Astrocyte of the cerebellum (primary cell): ENCODE measurements around the gene SIPA1L2.
A peak's percentile ranks its signal among the peaks of the same experiment; 100 is the strongest.

Experiments
- DNase-seq: peaks from one replicate; pipeline ENCODE4 v3.0.0-alpha.2; 2011; ENCODE audit warnings: low read depth
- H3K4me3 ChIP-seq: 2 replicates; pipeline ENCODE4 v1.5.1; 2011; ENCODE audit warnings: mild to moderate bottlenecking, low read depth, low read length, moderate library complexity
- in situ Hi-C: cut with HindIII; loops from 2 replicates; pipeline ENCODE4 v1.10.0; 2017; ENCODE audit warnings: low sequenced_read_pairs
- TF ChIP-seq, protein P1 (sequence below): IDR thresholded peaks from 2 replicates; pipeline ENCODE4 v1.5.1; 2012; ENCODE audit warnings: low read length, low read depth, moderate library complexity, mild to moderate bottlenecking; ENCODE audit errors: missing control alignments

SIPA1L2 gene, protein sequence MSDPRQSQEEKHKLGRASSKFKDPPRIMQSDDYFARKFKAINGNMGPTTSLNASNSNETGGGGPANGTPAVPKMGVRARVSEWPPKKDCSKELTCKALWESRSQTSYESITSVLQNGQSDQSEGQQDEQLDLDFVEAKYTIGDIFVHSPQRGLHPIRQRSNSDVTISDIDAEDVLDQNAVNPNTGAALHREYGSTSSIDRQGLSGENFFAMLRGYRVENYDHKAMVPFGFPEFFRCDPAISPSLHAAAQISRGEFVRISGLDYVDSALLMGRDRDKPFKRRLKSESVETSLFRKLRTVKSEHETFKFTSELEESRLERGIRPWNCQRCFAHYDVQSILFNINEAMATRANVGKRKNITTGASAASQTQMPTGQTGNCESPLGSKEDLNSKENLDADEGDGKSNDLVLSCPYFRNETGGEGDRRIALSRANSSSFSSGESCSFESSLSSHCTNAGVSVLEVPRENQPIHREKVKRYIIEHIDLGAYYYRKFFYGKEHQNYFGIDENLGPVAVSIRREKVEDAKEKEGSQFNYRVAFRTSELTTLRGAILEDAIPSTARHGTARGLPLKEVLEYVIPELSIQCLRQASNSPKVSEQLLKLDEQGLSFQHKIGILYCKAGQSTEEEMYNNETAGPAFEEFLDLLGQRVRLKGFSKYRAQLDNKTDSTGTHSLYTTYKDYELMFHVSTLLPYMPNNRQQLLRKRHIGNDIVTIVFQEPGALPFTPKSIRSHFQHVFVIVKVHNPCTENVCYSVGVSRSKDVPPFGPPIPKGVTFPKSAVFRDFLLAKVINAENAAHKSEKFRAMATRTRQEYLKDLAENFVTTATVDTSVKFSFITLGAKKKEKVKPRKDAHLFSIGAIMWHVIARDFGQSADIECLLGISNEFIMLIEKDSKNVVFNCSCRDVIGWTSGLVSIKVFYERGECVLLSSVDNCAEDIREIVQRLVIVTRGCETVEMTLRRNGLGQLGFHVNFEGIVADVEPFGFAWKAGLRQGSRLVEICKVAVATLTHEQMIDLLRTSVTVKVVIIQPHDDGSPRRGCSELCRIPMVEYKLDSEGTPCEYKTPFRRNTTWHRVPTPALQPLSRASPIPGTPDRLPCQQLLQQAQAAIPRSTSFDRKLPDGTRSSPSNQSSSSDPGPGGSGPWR (N-terminal part only)

DNA sequence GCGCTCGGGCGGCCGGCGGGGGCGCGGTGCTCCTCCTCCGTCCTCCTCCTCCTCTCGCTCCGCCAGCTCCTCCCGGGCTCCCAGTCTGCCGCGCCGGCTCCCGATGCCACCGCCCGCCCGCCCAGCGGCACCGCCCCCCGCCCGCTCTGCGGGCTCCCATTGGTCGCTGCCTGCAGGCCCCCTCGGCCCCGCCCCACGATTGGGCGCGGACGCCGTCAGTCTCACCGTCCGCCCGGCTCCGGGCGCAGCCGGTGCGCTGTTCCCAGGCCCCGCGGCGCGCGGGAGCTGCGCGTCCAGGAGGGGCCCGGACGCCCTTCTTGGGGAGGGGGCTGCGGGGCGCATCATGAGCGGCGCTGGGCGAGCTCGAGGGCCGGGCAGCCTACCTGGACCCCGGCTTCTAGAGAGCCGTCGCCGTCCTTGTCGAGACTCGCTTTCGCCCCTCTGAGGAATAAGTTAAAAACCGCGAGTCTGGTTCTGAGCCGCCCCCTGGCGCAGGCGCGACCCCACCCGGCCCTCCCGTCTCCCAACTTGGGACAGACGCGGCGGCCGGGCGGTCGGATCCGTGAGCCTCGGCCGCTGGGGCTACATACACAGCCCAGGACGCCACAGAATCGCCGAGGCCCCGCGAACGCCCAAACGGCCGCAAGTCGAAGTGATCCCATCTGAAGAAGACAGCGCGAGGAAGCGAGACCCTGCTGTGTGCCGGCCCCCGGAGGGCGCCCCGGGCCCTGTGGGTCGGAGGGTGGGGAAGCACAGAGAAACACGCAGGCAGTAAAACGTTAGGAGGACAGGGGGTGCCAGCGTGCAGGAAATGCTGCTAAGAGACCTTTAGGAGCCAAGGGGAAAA lies at the start of gene SIPA1L2:
Gene SIPA1L2, minus strand, starts transcription at position 87 of the 847 bp plus-strand sequence. CDS start 114,794 bp downstream, outside the sequence.
- H3K4me3 ChIP-seq, result peak within 1 kb of the TSS; percentile 50
- DNase-seq, result peak; percentile 65
- in situ Hi-C loops, result no loop called here
- TF ChIP-seq, protein P1, sequence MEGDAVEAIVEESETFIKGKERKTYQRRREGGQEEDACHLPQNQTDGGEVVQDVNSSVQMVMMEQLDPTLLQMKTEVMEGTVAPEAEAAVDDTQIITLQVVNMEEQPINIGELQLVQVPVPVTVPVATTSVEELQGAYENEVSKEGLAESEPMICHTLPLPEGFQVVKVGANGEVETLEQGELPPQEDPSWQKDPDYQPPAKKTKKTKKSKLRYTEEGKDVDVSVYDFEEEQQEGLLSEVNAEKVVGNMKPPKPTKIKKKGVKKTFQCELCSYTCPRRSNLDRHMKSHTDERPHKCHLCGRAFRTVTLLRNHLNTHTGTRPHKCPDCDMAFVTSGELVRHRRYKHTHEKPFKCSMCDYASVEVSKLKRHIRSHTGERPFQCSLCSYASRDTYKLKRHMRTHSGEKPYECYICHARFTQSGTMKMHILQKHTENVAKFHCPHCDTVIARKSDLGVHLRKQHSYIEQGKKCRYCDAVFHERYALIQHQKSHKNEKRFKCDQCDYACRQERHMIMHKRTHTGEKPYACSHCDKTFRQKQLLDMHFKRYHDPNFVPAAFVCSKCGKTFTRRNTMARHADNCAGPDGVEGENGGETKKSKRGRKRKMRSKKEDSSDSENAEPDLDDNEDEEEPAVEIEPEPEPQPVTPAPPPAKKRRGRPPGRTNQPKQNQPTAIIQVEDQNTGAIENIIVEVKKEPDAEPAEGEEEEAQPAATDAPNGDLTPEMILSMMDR, result peak; percentile 53

DNA sequence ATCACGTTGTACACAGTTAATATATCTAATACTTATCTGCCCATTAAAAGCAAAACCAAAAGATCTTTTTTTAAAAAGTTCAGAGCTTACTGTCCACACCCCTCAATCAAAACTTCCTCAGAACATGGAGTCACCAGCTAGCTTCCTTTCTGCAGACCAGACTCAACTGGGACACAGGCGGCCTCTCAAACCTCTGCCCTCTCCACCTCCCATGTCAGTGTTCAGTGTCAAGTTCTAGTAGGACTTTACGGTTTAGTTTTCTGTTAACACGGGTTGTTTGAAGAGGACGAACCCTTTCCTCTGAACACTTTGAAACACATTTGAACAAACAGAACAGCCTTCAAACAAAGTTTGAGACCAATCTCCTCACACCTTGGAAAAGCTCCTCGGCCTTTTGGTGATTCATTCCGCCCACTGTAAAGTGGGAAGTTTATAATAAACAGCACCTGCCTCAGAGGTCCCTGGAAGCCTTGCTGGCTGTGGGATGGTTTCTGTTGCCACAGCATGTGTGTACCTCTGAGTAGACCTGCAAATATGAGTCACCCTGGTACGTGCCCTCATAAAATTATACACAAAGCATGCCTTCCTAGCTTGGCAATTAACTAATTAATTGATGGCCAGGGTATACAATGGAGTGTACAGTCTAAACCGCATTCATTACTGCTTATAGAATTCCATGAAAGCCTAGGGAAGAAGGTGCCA lies 48.4 kb upstream of the SIPA1L2 start:
- TF ChIP-seq, protein P1, result no peak
- no peak for DNase-seq
- in situ Hi-C loops, result no loop called here
- no peak overlapping the region for H3K4me3 ChIP-seq

DNA sequence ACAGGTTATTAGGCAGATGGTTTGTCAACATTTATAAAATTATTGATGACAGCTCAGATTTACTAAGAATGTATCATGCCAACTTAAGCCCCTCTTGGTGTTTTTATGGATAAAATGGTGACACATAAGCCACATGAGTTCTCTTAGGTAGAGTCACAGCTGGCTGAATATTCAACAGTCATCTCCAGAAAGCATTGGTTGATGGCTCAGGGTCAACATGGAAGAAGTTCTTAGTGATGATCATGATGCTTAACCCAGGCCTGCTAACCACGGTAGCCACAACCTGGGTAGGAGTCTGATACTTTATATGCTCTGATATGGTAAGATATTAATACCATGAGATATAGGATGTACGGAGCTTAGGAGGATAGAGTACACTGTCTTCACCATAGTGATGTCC lies 46.4 kb upstream of the SIPA1L2 start:
- DNase-seq, result no peak
- TF ChIP-seq, protein P1, result no peak
- in situ Hi-C loops, result no loop called here

DNA sequence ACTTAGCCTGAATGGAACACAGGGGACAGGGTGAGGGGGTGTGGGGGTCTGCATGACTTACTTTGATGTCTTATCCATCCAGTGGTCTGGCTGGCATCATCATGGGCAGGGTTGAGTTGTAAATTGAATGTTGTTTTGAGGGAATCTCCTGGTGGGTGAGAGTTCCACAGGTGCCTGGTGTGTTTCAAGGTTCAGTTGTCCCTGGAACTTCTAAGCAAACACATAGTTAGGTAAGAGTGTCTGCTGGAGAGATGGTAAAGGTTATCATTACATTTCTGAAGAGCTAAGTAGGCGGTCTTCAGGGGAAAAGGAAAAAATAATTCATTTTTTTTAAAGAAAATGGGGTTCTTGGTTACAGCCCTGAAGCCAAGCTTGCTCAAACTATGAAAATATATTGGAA lies 46.0 kb upstream of the SIPA1L2 start:
- TF ChIP-seq, protein P1, result no peak
- in situ Hi-C loops, result no loop called here
- H3K4me3 ChIP-seq, result no peak overlapping the region
- DNase-seq, result no peak

More for the DNA sequence above, 46.4 kb upstream of the SIPA1L2 start:
- H3K4me3 ChIP-seq, result no peak overlapping the region

DNA sequence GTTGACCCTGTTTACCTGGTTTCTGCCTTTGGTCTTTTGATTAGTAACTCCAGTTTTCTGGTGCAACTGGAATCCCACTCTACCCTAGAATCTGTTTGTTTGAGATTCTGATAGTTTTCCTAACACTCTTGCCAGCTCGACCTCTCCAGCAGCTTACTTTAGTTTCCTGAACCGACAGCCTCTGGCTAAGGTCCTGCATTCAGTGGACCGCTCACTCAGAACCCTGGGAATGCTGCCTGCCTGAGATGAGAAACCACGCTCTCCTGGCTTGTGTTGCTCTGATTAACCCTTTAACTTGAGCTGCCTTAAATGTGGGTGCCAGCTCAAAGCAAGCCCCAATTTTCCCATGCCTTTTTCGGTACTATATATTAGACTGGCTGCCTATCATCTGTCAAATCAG lies 45.3 kb upstream of the SIPA1L2 start:
- TF ChIP-seq, protein P1, result no peak
- peak; percentile 23 for DNase-seq
- no peak overlapping the region for H3K4me3 ChIP-seq
- in situ Hi-C loops, result no loop called here
